ENCODE measurements around the gene SLC27A5.
"Not testable (repeated sequence)": the region's sequence is repeated elsewhere in the genome, so short reads cannot be mapped to it uniquely, and the experiment has no call there.

DNA sequence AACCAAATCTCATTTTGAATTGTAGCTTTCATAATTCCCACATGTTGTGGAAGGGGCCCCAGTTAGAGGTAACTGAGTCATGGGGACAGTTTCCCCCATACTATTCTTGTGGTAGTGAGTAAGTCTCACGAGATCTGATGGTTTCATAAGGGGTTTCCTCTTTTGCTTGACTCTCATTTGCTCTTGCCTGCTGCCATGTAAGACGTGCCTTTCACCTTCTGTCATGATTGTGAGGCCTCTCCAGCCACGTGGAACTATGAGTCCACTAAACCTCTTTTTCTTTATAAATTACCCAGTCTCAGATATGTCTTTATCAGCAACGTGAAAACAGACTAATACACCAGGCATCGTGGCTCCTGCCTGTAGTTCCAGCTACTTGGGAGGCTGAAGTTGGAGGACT lies 61.8 kb downstream of the SLC27A5 start:
- TF ChIP-seq, protein P1, sequence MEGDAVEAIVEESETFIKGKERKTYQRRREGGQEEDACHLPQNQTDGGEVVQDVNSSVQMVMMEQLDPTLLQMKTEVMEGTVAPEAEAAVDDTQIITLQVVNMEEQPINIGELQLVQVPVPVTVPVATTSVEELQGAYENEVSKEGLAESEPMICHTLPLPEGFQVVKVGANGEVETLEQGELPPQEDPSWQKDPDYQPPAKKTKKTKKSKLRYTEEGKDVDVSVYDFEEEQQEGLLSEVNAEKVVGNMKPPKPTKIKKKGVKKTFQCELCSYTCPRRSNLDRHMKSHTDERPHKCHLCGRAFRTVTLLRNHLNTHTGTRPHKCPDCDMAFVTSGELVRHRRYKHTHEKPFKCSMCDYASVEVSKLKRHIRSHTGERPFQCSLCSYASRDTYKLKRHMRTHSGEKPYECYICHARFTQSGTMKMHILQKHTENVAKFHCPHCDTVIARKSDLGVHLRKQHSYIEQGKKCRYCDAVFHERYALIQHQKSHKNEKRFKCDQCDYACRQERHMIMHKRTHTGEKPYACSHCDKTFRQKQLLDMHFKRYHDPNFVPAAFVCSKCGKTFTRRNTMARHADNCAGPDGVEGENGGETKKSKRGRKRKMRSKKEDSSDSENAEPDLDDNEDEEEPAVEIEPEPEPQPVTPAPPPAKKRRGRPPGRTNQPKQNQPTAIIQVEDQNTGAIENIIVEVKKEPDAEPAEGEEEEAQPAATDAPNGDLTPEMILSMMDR (IDR thresholded peaks at IDR 0.05), result not testable (repeated sequence)
- TF ChIP-seq POLR2A (IDR thresholded peaks at IDR 0.05), result not testable (repeated sequence)

Data from tibial nerve (tissue), 3 donors.